GM19193 (cell line): ENCODE measurements around the gene C7orf25.

Source experiments
- POLR2A ChIP-seq: IDR thresholded peaks from 4 replicates; pipeline ENCODE4 v1.6.1; 2011; ENCODE audit not compliant: insufficient read depth, insufficient read length; ENCODE audit errors: extremely low read depth

The C7orf25 gene

GRCh38 chr7:42910306-42910705, 1.6 kb downstream of the C7orf25 start:
- no peak for TF ChIP-seq POLR2A

GRCh38 chr7:42907316-42907715, 4.6 kb downstream of the C7orf25 start:
- TF ChIP-seq POLR2A: no peak

- no peak for TF ChIP-seq POLR2A
These were observed 5.7 kb downstream of the C7orf25 start for GRCh38 chr7:42906181-42906580.

GRCh38 chr7:42902331-42902730, 9.5 kb downstream of the C7orf25 start:
- no peak for TF ChIP-seq POLR2A

- no peak for TF ChIP-seq POLR2A
These were observed 11.0 kb downstream of the C7orf25 start for GRCh38 chr7:42900842-42901241.

GRCh38 chr7:42893346-42894240, 18.3 kb downstream of the C7orf25 start:
- TF ChIP-seq POLR2A: no peak

- TF ChIP-seq POLR2A: no peak
These were observed 24.9 kb downstream of the C7orf25 start for GRCh38 chr7:42886893-42887505.

GRCh38 chr7:42886129-42886528, 25.7 kb downstream of the C7orf25 start:
- TF ChIP-seq POLR2A: no peak

- no peak for TF ChIP-seq POLR2A
These were observed 27.9 kb downstream of the C7orf25 start for GRCh38 chr7:42883950-42884349.

- TF ChIP-seq POLR2A: no peak
These were observed 31.5 kb downstream of the C7orf25 start for GRCh38 chr7:42880392-42880791.

GRCh38 chr7:42878303-42878702, 33.6 kb downstream of the C7orf25 start:
- no peak for TF ChIP-seq POLR2A

GRCh38 chr7:42877862-42878261, 34.0 kb downstream of the C7orf25 start:
- TF ChIP-seq POLR2A: no peak

- TF ChIP-seq POLR2A: no peak
These were observed 35.4 kb downstream of the C7orf25 start for GRCh38 chr7:42876182-42877068.

GRCh38 chr7:42869131-42870020, 42.5 kb downstream of the C7orf25 start:
- TF ChIP-seq POLR2A: no peak
